SK-N-SH (cell line): Measurements from ENCODE around the gene TAF6L. TPM values are rescaled to one million over a fixed set of nuclear protein-coding genes. Genes with fewer than 3 reads are reported as not detected.

Experiments used
- CTCF ChIA-PET: fragments of 300-600, 350-600 bp; formaldehyde crosslinking; extraction: SDS; loops from one replicate; lab custom pipeline; 2021; lab: Yijun Ruan, JAX
- POLR2A ChIA-PET: fragments of 350-600 bp; sonication (Branson Sonifier 250); formaldehyde crosslinking; extraction: SDS; loops from one replicate; lab custom pipeline; 2020; ENCODE audit warnings: antibody characterized with exemption, inconsistent platforms; lab: Yijun Ruan, JAX
- DNase-seq: peaks from one replicate; pipeline ENCODE4 v3.0.0; 2012
- H2AFZ ChIP-seq: fragments of 200-600 bp; sonication (generic); 2 replicates; pipeline ENCODE4 v1.8.1; 2016; ENCODE audit warnings: antibody characterized with exemption, mild to moderate bottlenecking, low read depth
- H3F3A ChIP-seq: fragments of 200-600 bp; sonication (generic); replicated peaks from 2 replicates; pipeline ENCODE3; 2016; ENCODE audit warnings: antibody characterized with exemption, mild to moderate bottlenecking; ENCODE audit not compliant: insufficient read depth
- H3K27ac ChIP-seq, 2 experiments: fragments of 200-500 bp in 1 of 2; fragments of 200-600 bp in 1 of 2; sonication (Bioruptor generic) in 1 of 2; sonication (generic), shearing (Covaris generic) in 1 of 2; 2 replicates each; pipeline versions ENCODE4 v1.5.1 to v1.6.1; 2014 to 2016; ENCODE audit warnings: low read depth in 2 of 2, inconsistent platforms in 1 of 2, low read length in 1 of 2, mild to moderate bottlenecking in 1 of 2, mixed read lengths in 1 of 2
- H3K27me3 ChIP-seq: fragments of 200-600 bp; sonication (generic), shearing (Covaris generic); 2 replicates; pipeline ENCODE4 v1.6.1; 2016; ENCODE audit warnings: mixed run types; ENCODE audit not compliant: insufficient read depth
- H3K36me3 ChIP-seq, 2 experiments: fragments of 200-500 bp in 1 of 2; fragments of 200-600 bp in 1 of 2; sonication (Bioruptor generic) in 1 of 2; sonication (generic) in 1 of 2; replicated peaks in 1 of 2; 2 replicates each; pipeline versions ENCODE3 to v1.5.1; 2014 to 2016; ENCODE audit warnings: low read length in 1 of 2, mild to moderate bottlenecking in 1 of 2; ENCODE audit not compliant: insufficient read depth in 2 of 2, control insufficient read depth in 1 of 2
- H3K4me1 ChIP-seq, 2 experiments: fragments of 200-500 bp in 1 of 2; fragments of 200-600 bp in 1 of 2; sonication (Bioruptor generic) in 1 of 2; sonication (generic), shearing (Covaris generic) in 1 of 2; 2 replicates each; pipeline versions ENCODE4 v1.5.1 to v1.6.1; 2014 to 2016; ENCODE audit warnings: low read depth in 1 of 2, low read length in 1 of 2, mixed run types in 1 of 2; ENCODE audit not compliant: insufficient read depth in 2 of 2, control insufficient read depth in 1 of 2
- H3K4me2 ChIP-seq: fragments of 200-600 bp; sonication (generic), shearing (Covaris generic); 2 replicates; pipeline ENCODE4 v1.6.1; 2017; ENCODE audit warnings: mixed run types
- H3K4me3 ChIP-seq, 2 experiments: fragments of 200-500 bp in 1 of 2; fragments of 200-600 bp in 1 of 2; sonication (Bioruptor generic) in 1 of 2; sonication (generic), shearing (Covaris generic) in 1 of 2; 2 replicates each; pipeline versions ENCODE4 v1.5.1 to v1.8.1; 2014 to 2016; ENCODE audit warnings: low read depth in 2 of 2, inconsistent platforms in 1 of 2, low read length in 1 of 2, mild to moderate bottlenecking in 1 of 2, mixed read lengths in 1 of 2, moderate library complexity in 1 of 2
- H3K79me2 ChIP-seq: fragments of 200-600 bp; sonication (generic); 2 replicates; pipeline ENCODE4 v1.8.1; 2017; ENCODE audit warnings: mild to moderate bottlenecking; ENCODE audit not compliant: insufficient read depth
- H3K9ac ChIP-seq: fragments of 200-600 bp; sonication (generic); 2 replicates; pipeline ENCODE4 v1.6.1; 2017; ENCODE audit warnings: mixed run types
- H3K9me2 ChIP-seq: fragments of 200-600 bp; sonication (generic); 2 replicates; pipeline ENCODE4 v1.6.1; 2017; ENCODE audit warnings: mixed run types
- H3K9me3 ChIP-seq: fragments of 200-600 bp; sonication (generic); 2 replicates; pipeline ENCODE4 v1.6.1; 2017; ENCODE audit warnings: mixed run types, mild to moderate bottlenecking, moderate library complexity
- H4K20me1 ChIP-seq: fragments of 200-600 bp; sonication (generic); 2 replicates; pipeline ENCODE4 v1.6.1; 2017; ENCODE audit warnings: mild to moderate bottlenecking, mixed run types; ENCODE audit not compliant: insufficient read depth
- CTCF ChIP-seq: fragments of 200-600 bp; sonication (generic); IDR thresholded peaks from 2 replicates; pipeline ENCODE4 v1.6.1; 2017; ENCODE audit warnings: antibody characterized with exemption, mild to moderate bottlenecking, moderate library complexity
- PBX3 ChIP-seq: IDR thresholded peaks from 2 replicates; pipeline ENCODE4; 2012
- TAF1 ChIP-seq: IDR thresholded peaks from 2 replicates; pipeline ENCODE4 v1.6.1; 2012; ENCODE audit warnings: low read depth, mild to moderate bottlenecking, low read length, moderate library complexity, borderline replicate concordance
- YY1 ChIP-seq: IDR thresholded peaks from 2 replicates; pipeline ENCODE4 v1.4.0; 2012; ENCODE audit warnings: low read depth, mild to moderate bottlenecking
- WGBS: methylation state at CpG from one replicate; pipeline ENCODE4 v1.1.6; 2017; ENCODE audit warnings: low lambda C conversion rate; 5-methylcytosine and 5-hydroxymethylcytosine counted together
- polyA plus RNA-seq, 3 experiments: library from polyadenylated mRNA; depleted of rRNA; stranded (reverse); fragments of >200 nt; gene quantifications; 2 replicates each; pipeline ENCODE4 v1.2.3, GENCODE V29; 2012
- TF ChIP-seq, protein P1 (sequence below): IDR thresholded peaks from 2 replicates; pipeline ENCODE4 v1.6.1; 2012; ENCODE audit warnings: mild to moderate bottlenecking, low read depth, low read length, moderate library complexity

The TAF6L gene
- polyA plus RNA-seq, 1 of the 3 experiments (the other 2 are of a cell fraction), result 33.6 TPM

- peaks cover 84% of the 10 kb centered on the region for H3K79me2 ChIP-seq
- H2AFZ ChIP-seq, result no peak overlapping the region
- H4K20me1 ChIP-seq, result peaks cover 36% of the 10 kb centered on the region
- no peaks in the 10 kb centered on the region for H3K9me3 ChIP-seq
- no peak for TF ChIP-seq CTCF
- 0 out of 2 replicates have a peak, but pooled peaks have one; percentile 30 for TF ChIP-seq YY1
- H3K9ac ChIP-seq, result peak overlapping the region; percentile 88
- peaks cover 26% of the 10 kb centered on the region for H3F3A ChIP-seq
- peak overlapping the region; percentile 99 for H3K27ac ChIP-seq
- H3K4me2 ChIP-seq, result peak overlapping the region; percentile 93
- peak overlapping the region; percentile 89 to 92 for H3K4me3 ChIP-seq
- H3K36me3 ChIP-seq, result peaks cover 36 to 48% of the 10 kb centered on the region in 2 experiments
- POLR2A ChIA-PET, result interaction anchor here (0.8 to 4.5 kb wide), 14 partner anchors 9 to 154 kb away, joined by 3 to 33 read pairs (median 11); partner anchors contain the start of genes C11orf98, CSKMT, LBHD1 and MTA2
- WGBS, result 2% methylated on average over 34 of the region's 51 CpGs
- H3K4me1 ChIP-seq, result peaks cover 12 to 21% of the 10 kb centered on the region in 2 experiments; a peak in 3 of 4 replicates
- no peak for DNase-seq
- CTCF ChIA-PET, result interaction anchor here (0.7 to 2.3 kb wide), 6 partner anchors 20 to 100 kb away, joined by 3 to 9 read pairs (median 4); partner anchors contain the start of genes BSCL2 and TMEM179B
- no peaks in the 10 kb centered on the region for H3K27me3 ChIP-seq
- no peaks in the 10 kb centered on the region for H3K9me2 ChIP-seq
These were observed 44.9 kb upstream of the TAF6L start for GRCh38 chr11:62726156-62726914.

DNA sequence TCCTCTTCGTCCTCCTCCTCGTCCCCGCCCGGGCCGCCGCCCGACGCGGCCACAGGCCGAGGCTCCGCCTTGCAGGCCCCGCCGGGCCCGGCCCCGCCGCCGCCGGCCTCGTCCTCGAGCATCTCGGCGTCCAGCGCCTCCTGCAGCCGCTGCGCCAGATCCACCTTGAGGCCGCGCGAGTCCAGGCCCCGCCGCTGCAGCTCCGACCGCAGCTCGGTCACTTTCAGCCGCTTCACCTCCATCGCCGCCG, 44.4 kb upstream of the TAF6L start:
- no peaks in the 10 kb centered on the region for H3K9me3 ChIP-seq
- peaks cover 12 to 21% of the 10 kb centered on the region in 2 experiments; a peak in 3 of 4 replicates for H3K4me1 ChIP-seq
- TF ChIP-seq PBX3 (no peak), TAF1 (peak; percentile 66; the same call in 1 of the 2 replicates)
- TF ChIP-seq, protein P1, sequence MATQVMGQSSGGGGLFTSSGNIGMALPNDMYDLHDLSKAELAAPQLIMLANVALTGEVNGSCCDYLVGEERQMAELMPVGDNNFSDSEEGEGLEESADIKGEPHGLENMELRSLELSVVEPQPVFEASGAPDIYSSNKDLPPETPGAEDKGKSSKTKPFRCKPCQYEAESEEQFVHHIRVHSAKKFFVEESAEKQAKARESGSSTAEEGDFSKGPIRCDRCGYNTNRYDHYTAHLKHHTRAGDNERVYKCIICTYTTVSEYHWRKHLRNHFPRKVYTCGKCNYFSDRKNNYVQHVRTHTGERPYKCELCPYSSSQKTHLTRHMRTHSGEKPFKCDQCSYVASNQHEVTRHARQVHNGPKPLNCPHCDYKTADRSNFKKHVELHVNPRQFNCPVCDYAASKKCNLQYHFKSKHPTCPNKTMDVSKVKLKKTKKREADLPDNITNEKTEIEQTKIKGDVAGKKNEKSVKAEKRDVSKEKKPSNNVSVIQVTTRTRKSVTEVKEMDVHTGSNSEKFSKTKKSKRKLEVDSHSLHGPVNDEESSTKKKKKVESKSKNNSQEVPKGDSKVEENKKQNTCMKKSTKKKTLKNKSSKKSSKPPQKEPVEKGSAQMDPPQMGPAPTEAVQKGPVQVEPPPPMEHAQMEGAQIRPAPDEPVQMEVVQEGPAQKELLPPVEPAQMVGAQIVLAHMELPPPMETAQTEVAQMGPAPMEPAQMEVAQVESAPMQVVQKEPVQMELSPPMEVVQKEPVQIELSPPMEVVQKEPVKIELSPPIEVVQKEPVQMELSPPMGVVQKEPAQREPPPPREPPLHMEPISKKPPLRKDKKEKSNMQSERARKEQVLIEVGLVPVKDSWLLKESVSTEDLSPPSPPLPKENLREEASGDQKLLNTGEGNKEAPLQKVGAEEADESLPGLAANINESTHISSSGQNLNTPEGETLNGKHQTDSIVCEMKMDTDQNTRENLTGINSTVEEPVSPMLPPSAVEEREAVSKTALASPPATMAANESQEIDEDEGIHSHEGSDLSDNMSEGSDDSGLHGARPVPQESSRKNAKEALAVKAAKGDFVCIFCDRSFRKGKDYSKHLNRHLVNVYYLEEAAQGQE, result peak; percentile 26; the same call in 1 of the 2 replicates
- POLR2A ChIA-PET, result interaction anchor here (0.7 to 4.5 kb wide), 15 partner anchors 17 to 153 kb away, joined by 3 to 33 read pairs (median 10); partner anchors contain the start of genes C11orf98, CSKMT, LBHD1 and MTA2
- peaks cover 36% of the 10 kb centered on the region for H4K20me1 ChIP-seq
- CTCF ChIA-PET, result interaction anchor here (0.6 to 2.3 kb wide), 6 partner anchors 18 to 100 kb away, joined by 3 to 9 read pairs (median 4); partner anchors contain the start of genes BSCL2 and TMEM179B
- no CpG with 5 or more reads among the region's 37 CpGs for WGBS
- peaks cover 31 to 42% of the 10 kb centered on the region in 2 experiments for H3K36me3 ChIP-seq
- no peak for DNase-seq
- H2AFZ ChIP-seq, result no peak overlapping the region
- peaks cover 84% of the 10 kb centered on the region for H3K79me2 ChIP-seq
- peak overlapping the region; percentile 93 for H3K4me2 ChIP-seq
- no peaks in the 10 kb centered on the region for H3K9me2 ChIP-seq
- H3K4me3 ChIP-seq, result peak overlapping the region; percentile 89 to 92
- H3K9ac ChIP-seq, result peak overlapping the region; percentile 88
- H3K27ac ChIP-seq, result peak overlapping the region; percentile 99
- H3F3A ChIP-seq, result peaks cover 26% of the 10 kb centered on the region
- H3K27me3 ChIP-seq, result no peaks in the 10 kb centered on the region
